Uterus (tissue), 2 donors: Measurements from ENCODE around the gene ITGB1.

ENCODE experiments used
- POLR2A ChIP-seq, 2 donors: fragments of 450-650 bp; IDR thresholded peaks; one replicate each; pipeline ENCODE4 v1.6.1; 2016; ENCODE audit warnings: antibody characterized with exemption in 2 of 2, mild to moderate bottlenecking in 1 of 2, moderate library complexity in 1 of 2
- TF ChIP-seq, protein P1 (sequence below), 4 experiments: fragments of 200-600 bp in 2 of 4; fragments of 450-650 bp in 2 of 4; sonication (generic) in 2 of 4; IDR thresholded peaks; one replicate each; pipeline ENCODE4 v1.5.1; 2016 to 2019; ENCODE audit warnings: antibody characterized with exemption in 4 of 4, mild to moderate bottlenecking in 2 of 4, moderate library complexity in 1 of 4

DNA sequence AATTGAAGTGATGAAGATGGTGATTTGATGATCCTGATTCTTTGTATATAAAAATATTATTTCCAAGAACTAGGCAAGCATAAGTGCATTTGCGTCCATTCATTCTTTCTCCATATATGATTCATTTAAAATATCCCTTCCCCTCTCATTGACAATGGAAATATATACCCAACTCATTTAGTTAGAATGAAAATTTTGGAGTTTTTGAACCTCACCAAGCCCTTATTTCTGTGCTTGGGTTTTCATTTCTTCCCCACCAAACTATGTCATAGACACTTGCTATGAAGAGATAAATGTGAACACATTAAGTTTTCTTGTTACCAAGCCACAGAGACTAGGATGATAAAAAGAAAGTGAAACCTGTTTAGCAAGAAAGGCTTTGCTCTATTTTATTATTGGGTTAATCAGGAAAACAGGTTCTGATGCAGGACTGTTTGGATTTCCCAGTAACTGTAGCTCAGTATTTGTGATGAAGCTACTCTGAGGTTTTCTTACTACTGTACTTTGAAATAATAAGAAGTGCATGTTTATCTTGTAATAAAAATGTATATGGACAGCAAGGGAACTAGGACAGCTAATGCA lies 68.3 kb downstream of the ITGB1 start:
- TF ChIP-seq, protein P1, sequence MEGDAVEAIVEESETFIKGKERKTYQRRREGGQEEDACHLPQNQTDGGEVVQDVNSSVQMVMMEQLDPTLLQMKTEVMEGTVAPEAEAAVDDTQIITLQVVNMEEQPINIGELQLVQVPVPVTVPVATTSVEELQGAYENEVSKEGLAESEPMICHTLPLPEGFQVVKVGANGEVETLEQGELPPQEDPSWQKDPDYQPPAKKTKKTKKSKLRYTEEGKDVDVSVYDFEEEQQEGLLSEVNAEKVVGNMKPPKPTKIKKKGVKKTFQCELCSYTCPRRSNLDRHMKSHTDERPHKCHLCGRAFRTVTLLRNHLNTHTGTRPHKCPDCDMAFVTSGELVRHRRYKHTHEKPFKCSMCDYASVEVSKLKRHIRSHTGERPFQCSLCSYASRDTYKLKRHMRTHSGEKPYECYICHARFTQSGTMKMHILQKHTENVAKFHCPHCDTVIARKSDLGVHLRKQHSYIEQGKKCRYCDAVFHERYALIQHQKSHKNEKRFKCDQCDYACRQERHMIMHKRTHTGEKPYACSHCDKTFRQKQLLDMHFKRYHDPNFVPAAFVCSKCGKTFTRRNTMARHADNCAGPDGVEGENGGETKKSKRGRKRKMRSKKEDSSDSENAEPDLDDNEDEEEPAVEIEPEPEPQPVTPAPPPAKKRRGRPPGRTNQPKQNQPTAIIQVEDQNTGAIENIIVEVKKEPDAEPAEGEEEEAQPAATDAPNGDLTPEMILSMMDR (IDR thresholded peaks at IDR 0.05): no peak
- TF ChIP-seq POLR2A (IDR thresholded peaks at IDR 0.05): no peak
